Measurements from ENCODE around the gene CPLANE2. TPM values are rescaled to one million over a fixed set of nuclear protein-coding genes. Genes with fewer than 3 reads are reported as not detected.

The CPLANE2 gene
- total RNA-seq, 1 experiment from 2014 or later: 5.0 TPM

- no peaks in the 10 kb centered on the region for H3K9me3 Mint-ChIP-seq
- H3K36me3 Mint-ChIP-seq: peaks cover 14% of the 10 kb centered on the region
- H3K4me1 Mint-ChIP-seq: peaks cover 4% of the 10 kb centered on the region; the same call in 1 of the 2 replicates
- POLR2A ChIA-PET: no interaction called here
- no peak overlapping the region for H3K4me3 Mint-ChIP-seq
- DNase-seq (ENCODE audit: low spot score): no peak
- no peak overlapping the region for H3K27ac Mint-ChIP-seq
- CTCF ChIA-PET: no interaction called here
- ATAC-seq: no peak
- H3K27me3 Mint-ChIP-seq (ENCODE audit: low read depth): no peaks in the 10 kb centered on the region
- TF ChIP-seq, protein P1, sequence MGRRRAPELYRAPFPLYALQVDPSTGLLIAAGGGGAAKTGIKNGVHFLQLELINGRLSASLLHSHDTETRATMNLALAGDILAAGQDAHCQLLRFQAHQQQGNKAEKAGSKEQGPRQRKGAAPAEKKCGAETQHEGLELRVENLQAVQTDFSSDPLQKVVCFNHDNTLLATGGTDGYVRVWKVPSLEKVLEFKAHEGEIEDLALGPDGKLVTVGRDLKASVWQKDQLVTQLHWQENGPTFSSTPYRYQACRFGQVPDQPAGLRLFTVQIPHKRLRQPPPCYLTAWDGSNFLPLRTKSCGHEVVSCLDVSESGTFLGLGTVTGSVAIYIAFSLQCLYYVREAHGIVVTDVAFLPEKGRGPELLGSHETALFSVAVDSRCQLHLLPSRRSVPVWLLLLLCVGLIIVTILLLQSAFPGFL (CRISPR knock-in tag; IDR thresholded peaks at IDR 0.05; ENCODE audit: borderline replicate concordance): no peak
- no peak for TF ChIP-seq HMGA2 (CRISPR knock-in tag; IDR thresholded peaks at IDR 0.05)
- no peak for TF ChIP-seq ZNF232 (CRISPR knock-in tag; IDR thresholded peaks at IDR 0.05)
- TF ChIP-seq GABPB1 (CRISPR knock-in tag; IDR thresholded peaks at IDR 0.05): peak; percentile 51; the same call in 1 of the 2 replicates
- TF ChIP-seq ZNF138 (CRISPR knock-in tag; conservative IDR thresholded peaks at IDR 0.05): no peak
- TF ChIP-seq RORB (CRISPR knock-in tag; IDR thresholded peaks at IDR 0.05): no peak
Measured at GRCh38 chr1:16248603-16249516, 11.9 kb upstream of the CPLANE2 start.

DNA sequence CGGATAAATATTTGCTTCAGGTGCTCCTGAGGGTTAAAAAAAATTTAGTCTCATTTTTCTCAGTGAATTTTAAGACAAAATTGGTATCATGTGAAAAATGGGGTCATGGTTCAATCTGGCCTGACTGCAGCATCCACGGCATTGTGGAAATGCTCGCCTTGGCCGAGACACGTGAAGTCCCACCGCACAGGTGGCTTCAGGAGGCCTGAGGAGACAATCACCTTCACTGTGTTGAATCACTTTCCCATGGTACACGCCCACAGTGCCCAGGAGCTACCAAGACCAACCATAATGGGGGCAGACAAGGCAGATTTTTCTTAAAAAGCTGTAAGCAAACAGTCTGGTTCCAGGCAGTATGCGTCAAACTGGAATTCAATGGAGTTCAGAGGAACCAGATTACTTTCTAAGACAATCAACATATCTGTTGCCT, 11.0 kb upstream of the CPLANE2 start:
- no peaks in the 10 kb centered on the region for H3K9me3 Mint-ChIP-seq
- no peak for DNase-seq (ENCODE audit: low spot score)
- no peak overlapping the region for H3K27ac Mint-ChIP-seq
- peaks cover 14% of the 10 kb centered on the region for H3K36me3 Mint-ChIP-seq
- no peak for ATAC-seq
- TF ChIP-seq ZNF423 (CRISPR knock-in tag; IDR thresholded peaks at IDR 0.05) (no peak), CREM (CRISPR knock-in tag; IDR thresholded peaks at IDR 0.05) (no peak), NFATC4 (CRISPR knock-in tag; IDR thresholded peaks at IDR 0.05) (no peak), ZNF671 (CRISPR knock-in tag; IDR thresholded peaks at IDR 0.05) (no peak), KAT7 (CRISPR knock-in tag; IDR thresholded peaks at IDR 0.05; ENCODE audit: borderline replicate concordance) (no peak), ELF4 (CRISPR knock-in tag; IDR thresholded peaks at IDR 0.05; ENCODE audit: low read depth) (no peak), ZNF425 (CRISPR knock-in tag; conservative IDR thresholded peaks at IDR 0.05) (no peak), GABPB1 (CRISPR knock-in tag; IDR thresholded peaks at IDR 0.05) (no peak), TEAD4 (CRISPR knock-in tag; IDR thresholded peaks at IDR 0.05) (no peak)
- TF ChIP-seq, protein P2, sequence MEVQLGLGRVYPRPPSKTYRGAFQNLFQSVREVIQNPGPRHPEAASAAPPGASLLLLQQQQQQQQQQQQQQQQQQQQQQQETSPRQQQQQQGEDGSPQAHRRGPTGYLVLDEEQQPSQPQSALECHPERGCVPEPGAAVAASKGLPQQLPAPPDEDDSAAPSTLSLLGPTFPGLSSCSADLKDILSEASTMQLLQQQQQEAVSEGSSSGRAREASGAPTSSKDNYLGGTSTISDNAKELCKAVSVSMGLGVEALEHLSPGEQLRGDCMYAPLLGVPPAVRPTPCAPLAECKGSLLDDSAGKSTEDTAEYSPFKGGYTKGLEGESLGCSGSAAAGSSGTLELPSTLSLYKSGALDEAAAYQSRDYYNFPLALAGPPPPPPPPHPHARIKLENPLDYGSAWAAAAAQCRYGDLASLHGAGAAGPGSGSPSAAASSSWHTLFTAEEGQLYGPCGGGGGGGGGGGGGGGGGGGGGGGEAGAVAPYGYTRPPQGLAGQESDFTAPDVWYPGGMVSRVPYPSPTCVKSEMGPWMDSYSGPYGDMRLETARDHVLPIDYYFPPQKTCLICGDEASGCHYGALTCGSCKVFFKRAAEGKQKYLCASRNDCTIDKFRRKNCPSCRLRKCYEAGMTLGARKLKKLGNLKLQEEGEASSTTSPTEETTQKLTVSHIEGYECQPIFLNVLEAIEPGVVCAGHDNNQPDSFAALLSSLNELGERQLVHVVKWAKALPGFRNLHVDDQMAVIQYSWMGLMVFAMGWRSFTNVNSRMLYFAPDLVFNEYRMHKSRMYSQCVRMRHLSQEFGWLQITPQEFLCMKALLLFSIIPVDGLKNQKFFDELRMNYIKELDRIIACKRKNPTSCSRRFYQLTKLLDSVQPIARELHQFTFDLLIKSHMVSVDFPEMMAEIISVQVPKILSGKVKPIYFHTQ (CRISPR knock-in tag; IDR thresholded peaks at IDR 0.05): no peak
- TF ChIP-seq, protein P3, sequence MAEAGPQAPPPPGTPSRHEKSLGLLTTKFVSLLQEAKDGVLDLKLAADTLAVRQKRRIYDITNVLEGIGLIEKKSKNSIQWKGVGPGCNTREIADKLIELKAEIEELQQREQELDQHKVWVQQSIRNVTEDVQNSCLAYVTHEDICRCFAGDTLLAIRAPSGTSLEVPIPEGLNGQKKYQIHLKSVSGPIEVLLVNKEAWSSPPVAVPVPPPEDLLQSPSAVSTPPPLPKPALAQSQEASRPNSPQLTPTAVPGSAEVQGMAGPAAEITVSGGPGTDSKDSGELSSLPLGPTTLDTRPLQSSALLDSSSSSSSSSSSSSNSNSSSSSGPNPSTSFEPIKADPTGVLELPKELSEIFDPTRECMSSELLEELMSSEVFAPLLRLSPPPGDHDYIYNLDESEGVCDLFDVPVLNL (CRISPR knock-in tag; IDR thresholded peaks at IDR 0.05; ENCODE audit: borderline replicate concordance, low read depth): no peak
- TF ChIP-seq, protein P4, sequence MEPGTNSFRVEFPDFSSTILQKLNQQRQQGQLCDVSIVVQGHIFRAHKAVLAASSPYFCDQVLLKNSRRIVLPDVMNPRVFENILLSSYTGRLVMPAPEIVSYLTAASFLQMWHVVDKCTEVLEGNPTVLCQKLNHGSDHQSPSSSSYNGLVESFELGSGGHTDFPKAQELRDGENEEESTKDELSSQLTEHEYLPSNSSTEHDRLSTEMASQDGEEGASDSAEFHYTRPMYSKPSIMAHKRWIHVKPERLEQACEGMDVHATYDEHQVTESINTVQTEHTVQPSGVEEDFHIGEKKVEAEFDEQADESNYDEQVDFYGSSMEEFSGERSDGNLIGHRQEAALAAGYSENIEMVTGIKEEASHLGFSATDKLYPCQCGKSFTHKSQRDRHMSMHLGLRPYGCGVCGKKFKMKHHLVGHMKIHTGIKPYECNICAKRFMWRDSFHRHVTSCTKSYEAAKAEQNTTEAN (CRISPR knock-in tag; IDR thresholded peaks at IDR 0.05): no peak
- TF ChIP-seq, protein P5, sequence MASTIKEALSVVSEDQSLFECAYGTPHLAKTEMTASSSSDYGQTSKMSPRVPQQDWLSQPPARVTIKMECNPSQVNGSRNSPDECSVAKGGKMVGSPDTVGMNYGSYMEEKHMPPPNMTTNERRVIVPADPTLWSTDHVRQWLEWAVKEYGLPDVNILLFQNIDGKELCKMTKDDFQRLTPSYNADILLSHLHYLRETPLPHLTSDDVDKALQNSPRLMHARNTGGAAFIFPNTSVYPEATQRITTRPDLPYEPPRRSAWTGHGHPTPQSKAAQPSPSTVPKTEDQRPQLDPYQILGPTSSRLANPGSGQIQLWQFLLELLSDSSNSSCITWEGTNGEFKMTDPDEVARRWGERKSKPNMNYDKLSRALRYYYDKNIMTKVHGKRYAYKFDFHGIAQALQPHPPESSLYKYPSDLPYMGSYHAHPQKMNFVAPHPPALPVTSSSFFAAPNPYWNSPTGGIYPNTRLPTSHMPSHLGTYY (CRISPR knock-in tag; IDR thresholded peaks at IDR 0.05): no peak
- no peak overlapping the region for H3K4me3 Mint-ChIP-seq
- H3K4me1 Mint-ChIP-seq: peaks cover 4% of the 10 kb centered on the region; the same call in 1 of the 2 replicates
- POLR2A ChIA-PET: no interaction called here
- CTCF ChIA-PET: no interaction called here
- no peaks in the 10 kb centered on the region for H3K27me3 Mint-ChIP-seq (ENCODE audit: low read depth)

Measured in WTC11 (cell line).